Measurements from ENCODE around the gene ZNF217.
A peak's percentile ranks its signal among the peaks of the same experiment; 100 is the strongest.
"Not testable (repeated sequence)": the region's sequence is repeated elsewhere in the genome, so short reads cannot be mapped to it uniquely, and the experiment has no call there.

The ZNF217 gene

GRCh38 chr20:53598140-53599043, 4.8 kb upstream of the ZNF217 start:
- no peak for DNase-seq (ENCODE audit: low read depth)
- no peak for TF ChIP-seq CTCF (IDR thresholded peaks at IDR 0.05; ENCODE audit: low read depth, low read length, missing control alignments)
- no peak overlapping the region for H3K4me3 ChIP-seq (ENCODE audit: low read depth, low read length)

GRCh38 chr20:53597521-53598120, 4.0 kb upstream of the ZNF217 start:
- H3K4me3 ChIP-seq (ENCODE audit: low read depth, low read length) = no peak overlapping the region
- TF ChIP-seq CTCF (IDR thresholded peaks at IDR 0.05; ENCODE audit: low read depth, low read length, missing control alignments) = no peak
- no peak for DNase-seq (ENCODE audit: low read depth)

- H3K4me3 ChIP-seq (ENCODE audit: low read depth, low read length) = no peak overlapping the region
- no peak for DNase-seq (ENCODE audit: low read depth)
- no peak for TF ChIP-seq CTCF (IDR thresholded peaks at IDR 0.05; ENCODE audit: low read depth, low read length, missing control alignments)
These were observed 3.4 kb upstream of the ZNF217 start for GRCh38 chr20:53597030-53597482.

GRCh38 chr20:53596189-53597001, 2.8 kb upstream of the ZNF217 start:
- DNase-seq (ENCODE audit: low read depth) = not testable (repeated sequence)

GRCh38 chr20:53595742-53596141, 2.1 kb upstream of the ZNF217 start:
- DNase-seq (ENCODE audit: low read depth); H3K4me3 ChIP-seq (ENCODE audit: low read depth, low read length): not testable (repeated sequence)

More at GRCh38 chr20:53596189-53597001, 2.8 kb upstream of the ZNF217 start:
- not testable (repeated sequence) for H3K4me3 ChIP-seq (ENCODE audit: low read depth, low read length)

- peak overlapping the region; percentile 69 for H3K4me3 ChIP-seq (ENCODE audit: low read depth, low read length)
- DNase-seq (ENCODE audit: low read depth) = no peak
- no peak for TF ChIP-seq CTCF (IDR thresholded peaks at IDR 0.05; ENCODE audit: low read depth, low read length, missing control alignments)
These were observed 1.4 kb upstream of the ZNF217 start for GRCh38 chr20:53595018-53595378.

- no peak for DNase-seq (ENCODE audit: low read depth)
- peak overlapping the region; percentile 69 for H3K4me3 ChIP-seq (ENCODE audit: low read depth, low read length)
- TF ChIP-seq CTCF (IDR thresholded peaks at IDR 0.05; ENCODE audit: low read depth, low read length, missing control alignments) = peak; percentile 35
These were observed 704 bp upstream of the ZNF217 start for GRCh38 chr20:53594068-53595017.
